Uterus (tissue), 4 donors: ENCODE results near the gene RAPGEF3. TPM values are rescaled to one million over a fixed set of nuclear protein-coding genes. Genes with fewer than 3 reads are reported as not detected.

Experiments
- DNase-seq, 2 donors: peaks; one replicate each; pipeline ENCODE4 v3.0.0-alpha.2; 2019 to 2020
- H3K27ac ChIP-seq, 2 donors: fragments of 200-600 bp; sonication (generic); 1 replicate in 1 of 2; 2 replicates in 1 of 2; pipeline ENCODE4 v1.5.1; 2016 to 2018
- H3K27me3 ChIP-seq, 2 donors: fragments of 200-600 bp; sonication (generic); one replicate each; pipeline ENCODE4 v1.5.1; 2018 to 2019; ENCODE audit warnings: control low read depth in 1 of 2
- H3K36me3 ChIP-seq, 2 donors: fragments of 200-600 bp; sonication (generic); one replicate each; pipeline ENCODE4 v1.5.1; 2019; ENCODE audit warnings: control low read depth in 1 of 2
- H3K4me1 ChIP-seq, 2 donors: fragments of 200-600 bp; sonication (generic); one replicate each; pipeline ENCODE4 v1.5.1; 2018 to 2019; ENCODE audit warnings: control low read depth in 1 of 2
- H3K4me3 ChIP-seq, 2 donors: fragments of 200-600 bp; sonication (generic); 1 replicate in 1 of 2; 2 replicates in 1 of 2; pipeline ENCODE4 v1.5.1; 2018 to 2019; ENCODE audit warnings: mild to moderate bottlenecking in 1 of 2
- H3K9me3 ChIP-seq, 2 donors: fragments of 200-600 bp; sonication (generic); one replicate each; pipeline ENCODE4 v1.5.1; 2019; ENCODE audit warnings: control low read depth in 1 of 2
- CTCF ChIP-seq, 4 experiments: fragments of 200-600 bp in 2 of 4; fragments of 450-650 bp in 2 of 4; sonication (generic) in 2 of 4; IDR thresholded peaks; one replicate each; pipeline ENCODE4 v1.5.1; 2016 to 2019; ENCODE audit warnings: antibody characterized with exemption in 4 of 4, mild to moderate bottlenecking in 2 of 4, moderate library complexity in 1 of 4
- POLR2A ChIP-seq, 2 donors: fragments of 450-650 bp; IDR thresholded peaks; one replicate each; pipeline ENCODE4 v1.6.1; 2016; ENCODE audit warnings: antibody characterized with exemption in 2 of 2, mild to moderate bottlenecking in 1 of 2, moderate library complexity in 1 of 2
- intact Hi-C: fragments of 100-400 bp; cut with DNase I; formaldehyde crosslinking; loops from one replicate; pipeline ENCODE4 v1.15.1; 2023; ENCODE audit warnings: low total_unique reads
- total RNA-seq, 4 donors: library from RNA; depleted of rRNA in 3 of 4; stranded (reverse); fragments of >200 nt in 3 of 4; gene quantifications; one replicate each; pipeline versions ENCODE4 v1.1.0 to v1.2.4, GENCODE V29; 2014 to 2023
- donor health status: DM: yes; HTN: yes; CAD: no.

RAPGEF3 gene
- total RNA-seq, 4 donors from 2014 or later, result 13.5 to 105 (median 48.7) TPM

GRCh38 chr12:47710278-47710677, 48.4 kb downstream of the RAPGEF3 start:
- Histone ChIP-seq H3K4me1 (no peaks in the 10 kb centered on the region), H3K9me3 (no peaks in the 10 kb centered on the region), H3K4me3 (no peak overlapping the region), H3K36me3 (no peaks in the 10 kb centered on the region), H3K27me3 (no peaks in the 10 kb centered on the region), H3K27ac (no peak overlapping the region)
- DNase-seq, result no peak
- no peak for TF ChIP-seq POLR2A (IDR thresholded peaks at IDR 0.05)
- intact Hi-C loops, result loop anchor here (10.0 kb wide), 1 partner anchor 125 kb away; no protein-coding TSS in a partner anchor

GRCh38 chr12:47709671-47710070, 49.0 kb downstream of the RAPGEF3 start:
- intact Hi-C loops, result loop anchor here (10.0 kb wide), 1 partner anchor 125 kb away; no protein-coding TSS in a partner anchor
- H3K4me1 ChIP-seq, result no peaks in the 10 kb centered on the region
- H3K36me3 ChIP-seq, result no peaks in the 10 kb centered on the region
- H3K4me3 ChIP-seq, result no peak overlapping the region
- DNase-seq, result no peak
- TF ChIP-seq CTCF (IDR thresholded peaks at IDR 0.05) (no peak), POLR2A (IDR thresholded peaks at IDR 0.05) (no peak)
- H3K27ac ChIP-seq, result no peak overlapping the region
- H3K27me3 ChIP-seq, result no peaks in the 10 kb centered on the region
- no peaks in the 10 kb centered on the region for H3K9me3 ChIP-seq

GRCh38 chr12:47709237-47709636, 49.4 kb downstream of the RAPGEF3 start:
- H3K4me3 ChIP-seq, result no peak overlapping the region
- H3K36me3 ChIP-seq, result no peaks in the 10 kb centered on the region
- no peaks in the 10 kb centered on the region for H3K4me1 ChIP-seq
- intact Hi-C loops, result no loop called here
- no peak for DNase-seq
- H3K27me3 ChIP-seq, result no peaks in the 10 kb centered on the region
- TF ChIP-seq CTCF (IDR thresholded peaks at IDR 0.05), result no peak
- TF ChIP-seq POLR2A (IDR thresholded peaks at IDR 0.05), result no peak
- H3K27ac ChIP-seq, result no peak overlapping the region
- no peaks in the 10 kb centered on the region for H3K9me3 ChIP-seq

- H3K27me3 ChIP-seq, result no peaks in the 10 kb centered on the region
- TF ChIP-seq CTCF (IDR thresholded peaks at IDR 0.05) (no peak), POLR2A (IDR thresholded peaks at IDR 0.05) (no peak)
- no peak overlapping the region for H3K27ac ChIP-seq
- intact Hi-C loops, result no loop called here
- no peaks in the 10 kb centered on the region for H3K4me1 ChIP-seq
- no peaks in the 10 kb centered on the region for H3K9me3 ChIP-seq
- no peaks in the 10 kb centered on the region for H3K36me3 ChIP-seq
- DNase-seq, result no peak
- no peak overlapping the region for H3K4me3 ChIP-seq
Measured at GRCh38 chr12:47707905-47708543, 50.7 kb downstream of the RAPGEF3 start.

GRCh38 chr12:47707355-47707754, 51.3 kb downstream of the RAPGEF3 start:
- no peak for DNase-seq
- no peaks in the 10 kb centered on the region for H3K27me3 ChIP-seq
- H3K9me3 ChIP-seq, result no peaks in the 10 kb centered on the region
- H3K4me3 ChIP-seq, result no peak overlapping the region
- intact Hi-C loops, result no loop called here
- H3K4me1 ChIP-seq, result no peaks in the 10 kb centered on the region
- no peak overlapping the region for H3K27ac ChIP-seq
- no peaks in the 10 kb centered on the region for H3K36me3 ChIP-seq
- TF ChIP-seq CTCF (IDR thresholded peaks at IDR 0.05) (no peak), POLR2A (IDR thresholded peaks at IDR 0.05) (no peak)
